HG02938 (cell line): Measurements from ENCODE around the gene AZU1.
"Not testable (repeated sequence)": the region's sequence is repeated elsewhere in the genome, so short reads cannot be mapped to it uniquely, and the experiment has no call there.

Experiments used
- ATAC-seq: cut with Tn5 transposase; IDR thresholded peaks from one replicate; pipeline ENCODE4 v1.9.1; 2021; ENCODE audit warnings: mild to moderate bottlenecking, moderate library complexity; ENCODE audit not compliant: unreplicated experiment

Gene AZU1

GRCh38 chr19:824885-825284 is 2.8 kb upstream of the AZU1 start:
- no peak for ATAC-seq

- no peak for ATAC-seq
Observed at GRCh38 chr19:825897-826644, 1.6 kb upstream of the AZU1 start.

GRCh38 chr19:827314-827709 is 325 bp upstream of the AZU1 start:
- ATAC-seq, result no peak

- ATAC-seq, result no peak
Observed at GRCh38 chr19:829129-829758, 1.6 kb downstream of the AZU1 start.

GRCh38 chr19:831407-832369 is 4.1 kb downstream of the AZU1 start:
- ATAC-seq, result no peak

- ATAC-seq, result no peak
Observed at GRCh38 chr19:834216-834615, 6.6 kb downstream of the AZU1 start.

- ATAC-seq, result no peak
Observed at GRCh38 chr19:835210-835810, 7.7 kb downstream of the AZU1 start.

GRCh38 chr19:840519-841206 is 13.0 kb downstream of the AZU1 start, which contains the start of gene PRTN3:
Gene PRTN3, plus strand, starts transcription at chr19:840999. Its CDS starts 10 bp downstream, at chr19:841009.
- ATAC-seq, result no peak

GRCh38 chr19:842802-843179 is 15.2 kb downstream of the AZU1 start:
- not testable (repeated sequence) for ATAC-seq

GRCh38 chr19:843180-843835 is 15.7 kb downstream of the AZU1 start:
- ATAC-seq, result no peak

GRCh38 chr19:843836-844545 is 16.4 kb downstream of the AZU1 start:
- no peak for ATAC-seq

GRCh38 chr19:844546-844971 is 16.9 kb downstream of the AZU1 start:
- no peak for ATAC-seq

GRCh38 chr19:845707-846521 is 18.3 kb downstream of the AZU1 start:
- ATAC-seq, result no peak

GRCh38 chr19:848386-848921 is 20.8 kb downstream of the AZU1 start:
- ATAC-seq, result no peak

- not testable (repeated sequence) for ATAC-seq
Observed at GRCh38 chr19:849195-849594, 21.6 kb downstream of the AZU1 start.

GRCh38 chr19:850221-850978 is 22.8 kb downstream of the AZU1 start:
- ATAC-seq, result no peak

- no peak for ATAC-seq
Observed at GRCh38 chr19:850979-851335, 23.3 kb downstream of the AZU1 start.
